Frontal cortex (tissue), 4 donors: Measurements from ENCODE around the gene GYS1. TPM values are rescaled to one million over a fixed set of nuclear protein-coding genes. Genes with fewer than 3 reads are reported as not detected.
"Not testable (repeated sequence)": the region's sequence is repeated elsewhere in the genome, so short reads cannot be mapped to it uniquely, and the experiment has no call there.

Source experiments
- DNase-seq, 2 donors: peaks; one replicate each; pipeline ENCODE4 v3.0.0; 2012; ENCODE audit warnings: low spot score in 2 of 2
- FAIRE-seq: peaks from 2 replicates; lab custom pipeline; 2012; peaks lifted over from hg19 to GRCh38; lab: Jason Lieb, UNC
- total RNA-seq: library from RNA; depleted of rRNA; stranded (reverse); fragments of >200 nt; gene quantifications from one replicate; pipeline ENCODE4 v1.2.3, GENCODE V29; 2014
- donor health status: control.
- donor health status: control.
- donor health status: control.

GYS1 gene
- 12.6 TPM for total RNA-seq

- peak; percentile 82 for FAIRE-seq
- DNase-seq, result peak; percentile 97 to 99
Observed at GRCh38 chr19:48993175-48994034, at the start of gene GYS1, which contains the start of gene RUVBL2. Gene GYS1 (minus strand): TSS chr19:48993309. CDS start chr19:48993112, 197 bp downstream. Gene RUVBL2 (plus strand): TSS chr19:48993887. CDS start chr19:48993912, 25 bp downstream.

GRCh38 chr19:49042666-49043065 lies 49.6 kb upstream of the GYS1 start:
- DNase-seq, result not testable (repeated sequence)

GRCh38 chr19:49042177-49042576 lies 49.1 kb upstream of the GYS1 start:
- DNase-seq (no peak), FAIRE-seq (no peak)

More at GRCh38 chr19:49042666-49043065, 49.6 kb upstream of the GYS1 start:
- FAIRE-seq, result not testable (repeated sequence)

GRCh38 chr19:49039736-49040135 lies 46.6 kb upstream of the GYS1 start:
- FAIRE-seq, DNase-seq: not testable (repeated sequence)

- FAIRE-seq, DNase-seq: not testable (repeated sequence)
Observed at GRCh38 chr19:49038557-49039276, 45.6 kb upstream of the GYS1 start.

GRCh38 chr19:49038111-49038510 lies 45.0 kb upstream of the GYS1 start:
- not testable (repeated sequence) for FAIRE-seq, DNase-seq

GRCh38 chr19:49036815-49037214 lies 43.7 kb upstream of the GYS1 start, which contains the start of gene CGB1:
Gene CGB1 (minus strand): TSS chr19:49036895. CDS start chr19:49036711, 184 bp downstream.
- DNase-seq, FAIRE-seq: not testable (repeated sequence)

- not testable (repeated sequence) for FAIRE-seq, DNase-seq
Observed at GRCh38 chr19:49031642-49032301, 38.7 kb upstream of the GYS1 start, which contains the start of gene CGB2. Gene CGB2 (plus strand): TSS chr19:49031890. CDS start chr19:49032096, 206 bp downstream.

GRCh38 chr19:49030323-49030722 lies 37.2 kb upstream of the GYS1 start:
- not testable (repeated sequence) for DNase-seq, FAIRE-seq

- not testable (repeated sequence) for FAIRE-seq, DNase-seq
Observed at GRCh38 chr19:49029749-49030148, 36.6 kb upstream of the GYS1 start.

- not testable (repeated sequence) for FAIRE-seq, DNase-seq
Observed at GRCh38 chr19:49028686-49029085, 35.6 kb upstream of the GYS1 start.

- DNase-seq, FAIRE-seq: not testable (repeated sequence)
Observed at GRCh38 chr19:49025599-49025998, 32.5 kb upstream of the GYS1 start.

GRCh38 chr19:49025088-49025487 lies 32.0 kb upstream of the GYS1 start:
- DNase-seq, FAIRE-seq: not testable (repeated sequence)

GRCh38 chr19:49024233-49024632 lies 31.1 kb upstream of the GYS1 start, which contains the start of gene CGB3:
Gene CGB3 (minus strand): TSS chr19:49024333. CDS start chr19:49023971, 362 bp downstream.
- not testable (repeated sequence) for DNase-seq, FAIRE-seq

GRCh38 chr19:49022116-49022515 lies 29.0 kb upstream of the GYS1 start:
- FAIRE-seq, result no peak
- DNase-seq, result no peak

- DNase-seq, result no peak
- FAIRE-seq, result no peak
Observed at GRCh38 chr19:49020931-49021895, 28.1 kb upstream of the GYS1 start.

- no peak for DNase-seq
- FAIRE-seq, result no peak
Observed at GRCh38 chr19:49020342-49020741, 27.2 kb upstream of the GYS1 start.

GRCh38 chr19:49019242-49019932 lies 26.3 kb upstream of the GYS1 start:
- DNase-seq, result peak in 1 of 2 donors; percentile 66
- FAIRE-seq, result no peak
